ENCODE measurements around the gene CSRP3.

CSRP3 gene

GRCh38 chr11:19225123-19225522 is 23.3 kb upstream of the CSRP3 start:
- DNase-seq: no peak

- DNase-seq: no peak
Measured at GRCh38 chr11:19220903-19221724, 19.3 kb upstream of the CSRP3 start.

- no peak for DNase-seq
Measured at GRCh38 chr11:19218786-19219460, 17.1 kb upstream of the CSRP3 start.

GRCh38 chr11:19218216-19218615 is 16.4 kb upstream of the CSRP3 start:
- no peak for DNase-seq

GRCh38 chr11:19216709-19217374 is 15.1 kb upstream of the CSRP3 start:
- no peak for DNase-seq

- DNase-seq: no peak
Measured at GRCh38 chr11:19216021-19216420, 14.2 kb upstream of the CSRP3 start.

- DNase-seq: no peak
Measured at GRCh38 chr11:19209617-19210370, 8.0 kb upstream of the CSRP3 start.

- DNase-seq: no peak
Measured at GRCh38 chr11:19208959-19209546, 7.3 kb upstream of the CSRP3 start.

GRCh38 chr11:19208181-19208580 is 6.4 kb upstream of the CSRP3 start:
- DNase-seq: no peak

- DNase-seq: no peak
Measured at GRCh38 chr11:19204836-19205235, 3.1 kb upstream of the CSRP3 start.

GRCh38 chr11:19200410-19201201 is 1.2 kb downstream of the CSRP3 start:
- DNase-seq: no peak

GRCh38 chr11:19199771-19200170 is 2.0 kb downstream of the CSRP3 start:
- no peak for DNase-seq

GRCh38 chr11:19199048-19199447 is 2.7 kb downstream of the CSRP3 start:
- no peak for DNase-seq

- no peak for DNase-seq
Measured at GRCh38 chr11:19196432-19196831, 5.4 kb downstream of the CSRP3 start.

GRCh38 chr11:19194620-19195308 is 7.0 kb downstream of the CSRP3 start:
- DNase-seq: no peak

GRCh38 chr11:19193916-19194315 is 7.9 kb downstream of the CSRP3 start:
- no peak for DNase-seq

- no peak for DNase-seq
Measured at GRCh38 chr11:19191530-19192169, 10.1 kb downstream of the CSRP3 start.

GRCh38 chr11:19187833-19188258 is 13.9 kb downstream of the CSRP3 start:
- no peak for DNase-seq

- DNase-seq: no peak
Measured at GRCh38 chr11:19187114-19187832, 14.5 kb downstream of the CSRP3 start.

- no peak for DNase-seq
Measured at GRCh38 chr11:19185516-19186052, 16.2 kb downstream of the CSRP3 start.
